HG03558 (cell line): ENCODE results near the gene SLC16A1.
"Not testable (repeated sequence)": the region's sequence is repeated elsewhere in the genome, so short reads cannot be mapped to it uniquely, and the experiment has no call there.

Source experiments
- ATAC-seq: cut with Tn5 transposase; IDR thresholded peaks from one replicate; pipeline ENCODE4 v1.9.1; 2021; ENCODE audit warnings: moderate number of reproducible peaks; ENCODE audit not compliant: unreplicated experiment; ENCODE audit errors: extremely low read depth

SLC16A1 gene

GRCh38 chr1:112927462-112927990, 28.5 kb downstream of the SLC16A1 start:
- ATAC-seq: no peak

- ATAC-seq: no peak
Measured at GRCh38 chr1:112926858-112927257, 29.1 kb downstream of the SLC16A1 start.

- ATAC-seq: no peak
Measured at GRCh38 chr1:112925015-112925414, 31.0 kb downstream of the SLC16A1 start.

- ATAC-seq: no peak
Measured at GRCh38 chr1:112923959-112924349, 32.0 kb downstream of the SLC16A1 start.

- no peak for ATAC-seq
Measured at GRCh38 chr1:112923234-112923958, 32.6 kb downstream of the SLC16A1 start.

GRCh38 chr1:112911506-112912220, 44.3 kb downstream of the SLC16A1 start:
- no peak for ATAC-seq

- ATAC-seq: no peak
Measured at GRCh38 chr1:112909847-112910246, 46.1 kb downstream of the SLC16A1 start.

GRCh38 chr1:112906150-112906698, 49.8 kb downstream of the SLC16A1 start:
- no peak for ATAC-seq

- ATAC-seq: no peak
Measured at GRCh38 chr1:112905395-112906149, 50.4 kb downstream of the SLC16A1 start.

- ATAC-seq: no peak
Measured at GRCh38 chr1:112904831-112905261, 51.1 kb downstream of the SLC16A1 start.

GRCh38 chr1:112904071-112904830, 51.7 kb downstream of the SLC16A1 start:
- ATAC-seq: no peak

- no peak for ATAC-seq
Measured at GRCh38 chr1:112902221-112902620, 53.8 kb downstream of the SLC16A1 start.

- no peak for ATAC-seq
Measured at GRCh38 chr1:112901387-112901786, 54.6 kb downstream of the SLC16A1 start.

- ATAC-seq: no peak
Measured at GRCh38 chr1:112896783-112897182, 59.2 kb downstream of the SLC16A1 start.

- ATAC-seq: no peak
Measured at GRCh38 chr1:112894561-112895011, 61.4 kb downstream of the SLC16A1 start.

GRCh38 chr1:112894010-112894292, 62.0 kb downstream of the SLC16A1 start:
- ATAC-seq: no peak

GRCh38 chr1:112893288-112894009, 62.5 kb downstream of the SLC16A1 start:
- no peak for ATAC-seq

- ATAC-seq: not testable (repeated sequence)
Measured at GRCh38 chr1:112889906-112890305, 66.1 kb downstream of the SLC16A1 start.

- no peak for ATAC-seq
Measured at GRCh38 chr1:112889052-112889768, 66.8 kb downstream of the SLC16A1 start.
